Tibial artery (tissue), 4 donors: ENCODE measurements around the gene NONO.

Experiments
- DNase-seq, 2 donors: peaks; one replicate each; pipeline ENCODE4 v3.0.0-alpha.2; 2019
- H3K27ac ChIP-seq, 2 donors: fragments of 200-600 bp; sonication (generic) in 1 of 2; 1 replicate in 1 of 2; 2 replicates in 1 of 2; pipeline ENCODE4 v1.5.1; 2018 to 2019; ENCODE audit warnings: mild to moderate bottlenecking in 1 of 2
- H3K27me3 ChIP-seq, 2 donors: fragments of 200-600 bp; sonication (generic) in 1 of 2; one replicate each; pipeline versions ENCODE4 v1.5.1 to v1.6.0; 2016 to 2019
- H3K36me3 ChIP-seq, 3 donors: fragments of 200-600 bp; sonication (generic) in 2 of 3; one replicate each; pipeline ENCODE4 v1.5.1; 2016 to 2019; ENCODE audit warnings: mild to moderate bottlenecking in 2 of 3
- H3K4me1 ChIP-seq, 4 donors: fragments of 200-600 bp; sonication (generic) in 2 of 4; 1 replicate in 3 of 4; 2 replicates in 1 of 4; pipeline ENCODE4 v1.5.1; 2016 to 2019
- H3K4me3 ChIP-seq, 2 donors: fragments of 200-600 bp; sonication (generic) in 1 of 2; 1 replicate in 1 of 2; 2 replicates in 1 of 2; pipeline ENCODE4 v1.5.1; 2018 to 2019; ENCODE audit warnings: mild to moderate bottlenecking in 2 of 2
- H3K9me3 ChIP-seq, 3 donors: fragments of 200-600 bp; sonication (generic) in 1 of 3; one replicate each; pipeline ENCODE4 v1.5.1; 2016 to 2019
- intact Hi-C: fragments of 100-400 bp; cut with DNase I; formaldehyde crosslinking; loops from one replicate; pipeline ENCODE4 v1.15.0; 2023; ENCODE audit warnings: low total_unique reads
- TF ChIP-seq, protein P1 (sequence below), 2 experiments: fragments of 200-600 bp in 1 of 2; fragments of 450-650 bp in 1 of 2; IDR thresholded peaks; one replicate each; pipeline ENCODE4 v1.5.1; 2017 to 2019; ENCODE audit warnings: antibody characterized with exemption in 2 of 2, mild to moderate bottlenecking in 1 of 2, moderate library complexity in 1 of 2

Gene NONO, protein sequence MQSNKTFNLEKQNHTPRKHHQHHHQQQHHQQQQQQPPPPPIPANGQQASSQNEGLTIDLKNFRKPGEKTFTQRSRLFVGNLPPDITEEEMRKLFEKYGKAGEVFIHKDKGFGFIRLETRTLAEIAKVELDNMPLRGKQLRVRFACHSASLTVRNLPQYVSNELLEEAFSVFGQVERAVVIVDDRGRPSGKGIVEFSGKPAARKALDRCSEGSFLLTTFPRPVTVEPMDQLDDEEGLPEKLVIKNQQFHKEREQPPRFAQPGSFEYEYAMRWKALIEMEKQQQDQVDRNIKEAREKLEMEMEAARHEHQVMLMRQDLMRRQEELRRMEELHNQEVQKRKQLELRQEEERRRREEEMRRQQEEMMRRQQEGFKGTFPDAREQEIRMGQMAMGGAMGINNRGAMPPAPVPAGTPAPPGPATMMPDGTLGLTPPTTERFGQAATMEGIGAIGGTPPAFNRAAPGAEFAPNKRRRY

GRCh38 chrX:71283403-71284143, at the start of gene NONO:
Gene NONO (plus strand): TSS chrX:71283635. CDS start chrX:71290638, 7,003 bp downstream.
- H3K4me1 ChIP-seq = peaks cover 0 to 35% (median 0%) of the 10 kb centered on the region in 4 donors
- H3K27ac ChIP-seq = peak within 1 kb of the TSS; percentile 87 to 94
- H3K9me3 ChIP-seq = peaks cover 0 to 8% (median 0%) of the 10 kb centered on the region in 3 donors
- intact Hi-C loops = no loop called here
- TF ChIP-seq, protein P1, sequence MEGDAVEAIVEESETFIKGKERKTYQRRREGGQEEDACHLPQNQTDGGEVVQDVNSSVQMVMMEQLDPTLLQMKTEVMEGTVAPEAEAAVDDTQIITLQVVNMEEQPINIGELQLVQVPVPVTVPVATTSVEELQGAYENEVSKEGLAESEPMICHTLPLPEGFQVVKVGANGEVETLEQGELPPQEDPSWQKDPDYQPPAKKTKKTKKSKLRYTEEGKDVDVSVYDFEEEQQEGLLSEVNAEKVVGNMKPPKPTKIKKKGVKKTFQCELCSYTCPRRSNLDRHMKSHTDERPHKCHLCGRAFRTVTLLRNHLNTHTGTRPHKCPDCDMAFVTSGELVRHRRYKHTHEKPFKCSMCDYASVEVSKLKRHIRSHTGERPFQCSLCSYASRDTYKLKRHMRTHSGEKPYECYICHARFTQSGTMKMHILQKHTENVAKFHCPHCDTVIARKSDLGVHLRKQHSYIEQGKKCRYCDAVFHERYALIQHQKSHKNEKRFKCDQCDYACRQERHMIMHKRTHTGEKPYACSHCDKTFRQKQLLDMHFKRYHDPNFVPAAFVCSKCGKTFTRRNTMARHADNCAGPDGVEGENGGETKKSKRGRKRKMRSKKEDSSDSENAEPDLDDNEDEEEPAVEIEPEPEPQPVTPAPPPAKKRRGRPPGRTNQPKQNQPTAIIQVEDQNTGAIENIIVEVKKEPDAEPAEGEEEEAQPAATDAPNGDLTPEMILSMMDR (IDR thresholded peaks at IDR 0.05) = peak in 1 of 2 experiments; percentile 14
- peak within 1 kb of the TSS; percentile 74 to 75 for H3K4me3 ChIP-seq
- H3K27me3 ChIP-seq = no peaks in the 10 kb centered on the region
- peak; percentile 81 to 91 for DNase-seq
- peaks cover 0 to 6% (median 0%) of the 10 kb centered on the region in 3 donors for H3K36me3 ChIP-seq

DNA sequence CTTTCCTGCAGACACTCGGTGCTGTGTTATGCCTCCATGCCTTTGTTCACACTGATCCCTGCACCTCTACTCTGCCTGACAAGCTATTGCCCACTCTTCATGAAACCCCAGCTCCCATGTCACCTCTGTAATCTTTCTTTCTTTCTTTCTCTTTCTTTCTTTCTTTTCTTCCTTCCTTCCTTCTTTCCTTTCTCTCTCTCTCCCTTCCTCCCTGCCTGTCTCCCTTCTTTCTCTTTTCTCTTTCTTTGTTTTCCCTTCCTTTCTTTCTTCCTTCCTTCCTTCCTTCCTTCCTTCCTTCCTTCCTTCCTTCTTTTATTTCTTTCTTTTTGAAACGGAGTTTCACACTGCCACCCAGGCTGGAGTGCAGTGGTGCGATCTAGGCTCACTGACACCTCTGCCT, 48.0 kb upstream of the NONO start:
- no peak overlapping the region for H3K27ac ChIP-seq
- no peaks in the 10 kb centered on the region for H3K9me3 ChIP-seq
- no peak overlapping the region for H3K4me3 ChIP-seq
- no peak for DNase-seq
- no peaks in the 10 kb centered on the region for H3K27me3 ChIP-seq
- H3K4me1 ChIP-seq = no peaks in the 10 kb centered on the region
- peaks cover 0 to 8% (median 0%) of the 10 kb centered on the region in 3 donors for H3K36me3 ChIP-seq
- TF ChIP-seq, protein P1 (IDR thresholded peaks at IDR 0.05) = no peak
- intact Hi-C loops = no loop called here

DNA sequence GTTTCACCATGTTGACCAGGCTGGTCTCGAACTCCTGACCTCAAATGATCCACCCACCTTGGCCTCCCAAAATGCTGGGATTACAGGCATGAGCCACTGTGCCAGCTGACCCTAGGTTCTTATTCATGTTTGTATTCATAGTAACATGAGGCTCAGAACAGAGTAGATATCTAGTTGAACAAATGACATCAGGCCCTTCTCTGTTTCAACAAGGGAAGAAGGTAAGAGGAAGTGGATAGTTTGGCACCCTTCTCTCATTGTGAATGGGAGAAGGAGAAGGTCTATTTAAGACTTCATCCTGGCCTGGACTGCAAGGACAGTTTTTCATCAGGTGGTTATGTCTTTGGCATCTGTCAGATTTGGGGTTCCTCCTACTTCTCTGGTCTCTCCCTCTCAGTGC, 46.6 kb upstream of the NONO start:
- TF ChIP-seq, protein P1 (IDR thresholded peaks at IDR 0.05) = no peak
- no peak overlapping the region for H3K27ac ChIP-seq
- H3K27me3 ChIP-seq = no peaks in the 10 kb centered on the region
- H3K9me3 ChIP-seq = no peaks in the 10 kb centered on the region
- intact Hi-C loops = no loop called here
- peaks cover 0 to 22% (median 3%) of the 10 kb centered on the region in 3 donors for H3K36me3 ChIP-seq
- H3K4me3 ChIP-seq = no peak overlapping the region
- DNase-seq = no peak
- no peaks in the 10 kb centered on the region for H3K4me1 ChIP-seq

GRCh38 chrX:71239781-71240180, 43.7 kb upstream of the NONO start:
- intact Hi-C loops = no loop called here
- Histone ChIP-seq H3K4me1 (no peaks in the 10 kb centered on the region), H3K36me3 (peaks cover 0 to 51% (median 21%) of the 10 kb centered on the region in 3 donors), H3K27me3 (no peaks in the 10 kb centered on the region), H3K27ac (no peak overlapping the region), H3K4me3 (no peak overlapping the region), H3K9me3 (no peaks in the 10 kb centered on the region)
- TF ChIP-seq, protein P1 (IDR thresholded peaks at IDR 0.05) = no peak
- no peak for DNase-seq

DNA sequence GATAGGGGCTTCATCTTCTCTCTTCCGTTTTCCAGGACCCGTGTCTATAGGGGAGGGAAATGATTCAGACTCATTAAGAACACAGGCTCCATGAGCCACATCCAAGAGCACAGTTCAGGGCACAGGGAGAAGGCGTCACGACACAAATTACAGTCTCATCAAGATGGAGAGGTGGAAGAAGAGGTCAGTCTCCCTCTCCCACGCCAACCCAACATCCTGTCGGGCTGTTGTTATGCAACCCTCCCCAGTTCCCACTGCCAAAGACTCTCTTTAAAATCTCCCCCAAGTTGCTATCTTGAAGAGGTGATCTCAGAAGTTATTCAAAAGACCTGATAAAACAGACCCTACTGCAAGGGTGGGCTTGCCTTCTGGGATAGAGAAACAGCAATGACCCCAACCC, 42.1 kb upstream of the NONO start:
- no peak for DNase-seq
- no peaks in the 10 kb centered on the region for H3K27me3 ChIP-seq
- no peaks in the 10 kb centered on the region for H3K4me1 ChIP-seq
- TF ChIP-seq, protein P1 (IDR thresholded peaks at IDR 0.05) = no peak
- no peaks in the 10 kb centered on the region for H3K9me3 ChIP-seq
- H3K4me3 ChIP-seq = no peak overlapping the region
- peaks cover 4 to 67% (median 32%) of the 10 kb centered on the region in 3 donors for H3K36me3 ChIP-seq
- no peak overlapping the region for H3K27ac ChIP-seq
- intact Hi-C loops = no loop called here
